ENCODE results near the gene HSBP1.

HSBP1 gene

GRCh38 chr16:83856792-83857191 lies 49.0 kb downstream of the HSBP1 start:
- TF ChIP-seq, protein P1, sequence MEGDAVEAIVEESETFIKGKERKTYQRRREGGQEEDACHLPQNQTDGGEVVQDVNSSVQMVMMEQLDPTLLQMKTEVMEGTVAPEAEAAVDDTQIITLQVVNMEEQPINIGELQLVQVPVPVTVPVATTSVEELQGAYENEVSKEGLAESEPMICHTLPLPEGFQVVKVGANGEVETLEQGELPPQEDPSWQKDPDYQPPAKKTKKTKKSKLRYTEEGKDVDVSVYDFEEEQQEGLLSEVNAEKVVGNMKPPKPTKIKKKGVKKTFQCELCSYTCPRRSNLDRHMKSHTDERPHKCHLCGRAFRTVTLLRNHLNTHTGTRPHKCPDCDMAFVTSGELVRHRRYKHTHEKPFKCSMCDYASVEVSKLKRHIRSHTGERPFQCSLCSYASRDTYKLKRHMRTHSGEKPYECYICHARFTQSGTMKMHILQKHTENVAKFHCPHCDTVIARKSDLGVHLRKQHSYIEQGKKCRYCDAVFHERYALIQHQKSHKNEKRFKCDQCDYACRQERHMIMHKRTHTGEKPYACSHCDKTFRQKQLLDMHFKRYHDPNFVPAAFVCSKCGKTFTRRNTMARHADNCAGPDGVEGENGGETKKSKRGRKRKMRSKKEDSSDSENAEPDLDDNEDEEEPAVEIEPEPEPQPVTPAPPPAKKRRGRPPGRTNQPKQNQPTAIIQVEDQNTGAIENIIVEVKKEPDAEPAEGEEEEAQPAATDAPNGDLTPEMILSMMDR (conservative IDR thresholded peaks at IDR 0.05; ENCODE audit: low read length) = no peak
- TF ChIP-seq EZH2phosphoT487 (IDR thresholded peaks at IDR 0.05; ENCODE audit: borderline replicate concordance) = no peak
- H2AFZ ChIP-seq (ENCODE audit: low read length) = no peak overlapping the region
- no peaks in the 10 kb centered on the region for H3F3A ChIP-seq (ENCODE audit: low read depth)
- no peaks in the 10 kb centered on the region for H3K79me2 ChIP-seq (ENCODE audit: insufficient read depth, low read length)
- no peak overlapping the region for H3K4me2 ChIP-seq (ENCODE audit: low read depth, low read length, poor library complexity, severe bottlenecking)
- H3K9ac ChIP-seq (ENCODE audit: low read depth, low read length, poor library complexity, severe bottlenecking) = no peak overlapping the region
- no peaks in the 10 kb centered on the region for H3K27me3 ChIP-seq (ENCODE audit: insufficient read depth, low read length, poor library complexity, severe bottlenecking)
- H3K9me2 ChIP-seq (replicated peaks; ENCODE audit: low read depth, low read length) = no peaks in the 10 kb centered on the region
- H3K4me3 ChIP-seq (ENCODE audit: low read length, poor library complexity, severe bottlenecking) = no peak overlapping the region
- no peaks in the 10 kb centered on the region for H3K9me3 ChIP-seq (ENCODE audit: insufficient read depth, low read depth, low read length)
- H3K36me3 ChIP-seq (ENCODE audit: insufficient read depth, low read length) = no peaks in the 10 kb centered on the region
- H3K4me1 ChIP-seq (ENCODE audit: insufficient read depth, low read length, poor library complexity, severe bottlenecking) = no peaks in the 10 kb centered on the region
- no peaks in the 10 kb centered on the region for H4K20me1 ChIP-seq (ENCODE audit: insufficient read depth, low read length, poor library complexity, severe bottlenecking)

GRCh38 chr16:83859265-83859664 lies 51.5 kb downstream of the HSBP1 start:
- Histone ChIP-seq H3K4me2 (ENCODE audit: low read depth, low read length, poor library complexity, severe bottlenecking) (no peak overlapping the region), H3K79me2 (ENCODE audit: insufficient read depth, low read length) (no peaks in the 10 kb centered on the region), H4K20me1 (ENCODE audit: insufficient read depth, low read length, poor library complexity, severe bottlenecking) (no peaks in the 10 kb centered on the region), H3F3A (ENCODE audit: low read depth) (no peaks in the 10 kb centered on the region), H3K36me3 (ENCODE audit: insufficient read depth, low read length) (no peaks in the 10 kb centered on the region), H3K4me3 (ENCODE audit: low read length, poor library complexity, severe bottlenecking) (no peak overlapping the region), H3K9ac (ENCODE audit: low read depth, low read length, poor library complexity, severe bottlenecking) (no peak overlapping the region), H3K27me3 (ENCODE audit: insufficient read depth, low read length, poor library complexity, severe bottlenecking) (no peaks in the 10 kb centered on the region), H2AFZ (ENCODE audit: low read length) (no peak overlapping the region), H3K9me3 (ENCODE audit: insufficient read depth, low read depth, low read length) (no peaks in the 10 kb centered on the region), H3K4me1 (ENCODE audit: insufficient read depth, low read length, poor library complexity, severe bottlenecking) (no peaks in the 10 kb centered on the region), H3K9me2 (replicated peaks; ENCODE audit: low read depth, low read length) (no peaks in the 10 kb centered on the region)
- TF ChIP-seq, protein P1 (conservative IDR thresholded peaks at IDR 0.05; ENCODE audit: low read length) = no peak
- TF ChIP-seq EZH2phosphoT487 (IDR thresholded peaks at IDR 0.05; ENCODE audit: borderline replicate concordance) = no peak

DNA sequence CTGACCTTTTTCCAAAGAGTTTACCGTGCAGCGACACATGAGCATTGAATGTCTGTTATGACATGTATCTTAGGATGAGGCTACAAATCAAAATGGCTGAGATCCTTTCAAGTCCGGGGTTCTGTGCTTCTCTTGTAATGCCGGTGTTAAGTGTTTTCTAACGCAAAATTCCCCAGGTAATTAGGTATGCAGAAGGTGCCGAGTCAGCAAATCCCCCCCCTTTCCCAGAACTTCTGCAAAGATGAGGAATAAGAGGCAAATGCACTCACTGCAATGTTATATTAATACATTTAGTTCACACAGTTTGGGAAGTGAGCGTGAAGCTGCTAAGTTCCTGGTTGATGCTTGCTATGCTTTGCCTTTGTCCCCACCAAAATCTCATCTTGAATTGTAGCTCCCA lies 54.9 kb downstream of the HSBP1 start:
- no peak overlapping the region for H3K9ac ChIP-seq (ENCODE audit: low read depth, low read length, poor library complexity, severe bottlenecking)
- no peaks in the 10 kb centered on the region for H3F3A ChIP-seq (ENCODE audit: low read depth)
- no peaks in the 10 kb centered on the region for H3K9me3 ChIP-seq (ENCODE audit: insufficient read depth, low read depth, low read length)
- no peaks in the 10 kb centered on the region for H3K9me2 ChIP-seq (replicated peaks; ENCODE audit: low read depth, low read length)
- H2AFZ ChIP-seq (ENCODE audit: low read length) = no peak overlapping the region
- no peaks in the 10 kb centered on the region for H3K79me2 ChIP-seq (ENCODE audit: insufficient read depth, low read length)
- H4K20me1 ChIP-seq (ENCODE audit: insufficient read depth, low read length, poor library complexity, severe bottlenecking) = no peaks in the 10 kb centered on the region
- no peaks in the 10 kb centered on the region for H3K36me3 ChIP-seq (ENCODE audit: insufficient read depth, low read length)
- H3K4me1 ChIP-seq (ENCODE audit: insufficient read depth, low read length, poor library complexity, severe bottlenecking) = no peaks in the 10 kb centered on the region
- H3K27me3 ChIP-seq (ENCODE audit: insufficient read depth, low read length, poor library complexity, severe bottlenecking) = no peaks in the 10 kb centered on the region
- no peak overlapping the region for H3K4me2 ChIP-seq (ENCODE audit: low read depth, low read length, poor library complexity, severe bottlenecking)
- no peak for TF ChIP-seq EZH2phosphoT487 (IDR thresholded peaks at IDR 0.05; ENCODE audit: borderline replicate concordance)
- TF ChIP-seq, protein P1 (conservative IDR thresholded peaks at IDR 0.05; ENCODE audit: low read length) = no peak
- H3K4me3 ChIP-seq (ENCODE audit: low read length, poor library complexity, severe bottlenecking) = no peak overlapping the region
